Endothelial cell of umbilical vein (primary cell): ENCODE data around the gene PLA2G6. TPM values are rescaled to one million over a fixed set of nuclear protein-coding genes. Genes with fewer than 3 reads are reported as not detected.
A peak's percentile ranks its signal among the peaks of the same experiment; 100 is the strongest.

Source experiments
- BruUV-seq: library from RNA; stranded (reverse); fragments of 400-500 nt; replicated peaks from 2 replicates; lab custom pipeline; 2021; lab: Mats Ljungman, UMichigan
- CTCF ChIA-PET: fragments of 300-600, 350-600 bp; sonication (Branson Sonifier 250); formaldehyde crosslinking; loops from one replicate; lab custom pipeline; 2021; ENCODE audit warnings: antibody characterized with exemption, inconsistent platforms; lab: Charles Lee
- POLR2A ChIA-PET: fragments of 300-600, 350-600 bp; sonication (Branson Sonifier 250); formaldehyde crosslinking; loops from one replicate; lab custom pipeline; 2021; ENCODE audit warnings: antibody characterized with exemption, inconsistent platforms; lab: Charles Lee
- DNase-seq: peaks from one replicate; pipeline ENCODE4 v3.0.0-alpha.2; 2011; ENCODE audit warnings: low read depth, low spot score
- FAIRE-seq: peaks from 2 replicates; lab custom pipeline; 2011; peaks lifted over from hg19 to GRCh38; lab: Jason Lieb, UNC
- H2AFZ ChIP-seq: 2 replicates; pipeline ENCODE4 v1.6.0; 2012; ENCODE audit warnings: low read depth, low read length, control low read depth, inconsistent platforms
- H3K27ac ChIP-seq: 2 replicates; pipeline ENCODE4 v1.5.1; 2011; ENCODE audit warnings: low read depth, mild to moderate bottlenecking, control low read depth, low read length, moderate library complexity; ENCODE audit not compliant: insufficient read depth
- H3K27me3 ChIP-seq, 2 experiments: 2 replicates each; pipeline versions ENCODE4 v1.6.0 to v1.6.1; 2011; ENCODE audit warnings: low read length in 2 of 2, mixed read lengths in 1 of 2; ENCODE audit not compliant: control insufficient read depth in 2 of 2, insufficient read depth in 2 of 2
- H3K36me3 ChIP-seq, 2 experiments: 2 replicates in 1 of 2; 3 replicates in 1 of 2; pipeline ENCODE4 v1.5.1; 2011; ENCODE audit warnings: low read length in 2 of 2, mild to moderate bottlenecking in 1 of 2, moderate library complexity in 1 of 2; ENCODE audit not compliant: control insufficient read depth in 2 of 2, insufficient read depth in 2 of 2; ENCODE audit errors: extremely low read depth in 1 of 2
- H3K4me1 ChIP-seq: 3 replicates; pipeline ENCODE4 v1.5.1; 2011; ENCODE audit warnings: mild to moderate bottlenecking, low read length; ENCODE audit not compliant: control insufficient read depth, insufficient read depth; ENCODE audit errors: extremely low read depth
- H3K4me2 ChIP-seq: 2 replicates; pipeline ENCODE4 v1.6.1; 2011; ENCODE audit warnings: low read length, control low read depth, mixed read lengths; ENCODE audit not compliant: insufficient read depth
- H3K4me3 ChIP-seq, 3 experiments: fragments of 200-600 bp in 1 of 3; sonication (generic), shearing (Covaris generic) in 1 of 3; replicated peaks in 1 of 3; 2 replicates each; pipeline ENCODE4 v1.5.1; 2011 to 2016; ENCODE audit warnings: control low read depth in 3 of 3, low read length in 3 of 3, mild to moderate bottlenecking in 2 of 3, inconsistent platforms in 1 of 3, low read depth in 1 of 3, moderate library complexity in 1 of 3; ENCODE audit not compliant: insufficient read depth in 1 of 3
- H3K79me2 ChIP-seq: 2 replicates; pipeline ENCODE4 v1.6.0; 2012; ENCODE audit warnings: low read length, inconsistent platforms; ENCODE audit not compliant: control insufficient read depth, insufficient read depth
- H3K9ac ChIP-seq: replicated peaks from 2 replicates; pipeline ENCODE3; 2011; ENCODE audit warnings: low read length, control low read depth; ENCODE audit not compliant: insufficient read depth; ENCODE audit errors: extremely low read depth
- H3K9me1 ChIP-seq: replicated peaks from 3 replicates; pipeline ENCODE4 v1.6.0; 2011; ENCODE audit warnings: mild to moderate bottlenecking, low read length; ENCODE audit not compliant: control insufficient read depth, insufficient read depth; ENCODE audit errors: extremely low read depth
- H3K9me3 ChIP-seq: replicated peaks from 2 replicates; pipeline ENCODE4 v1.5.1; 2012; ENCODE audit warnings: low read length, inconsistent platforms; ENCODE audit not compliant: control insufficient read depth, insufficient read depth
- H4K20me1 ChIP-seq: replicated peaks from 2 replicates; pipeline ENCODE3; 2011; ENCODE audit warnings: mild to moderate bottlenecking, low read length; ENCODE audit not compliant: control insufficient read depth, insufficient read depth; ENCODE audit errors: extremely low read depth
- CTCF ChIP-seq, 2 donors: IDR thresholded peaks; 1 replicate in 1 of 2; 2 replicates in 1 of 2; pipeline ENCODE4 v1.5.1; 2011; ENCODE audit warnings: low read length in 2 of 2, mild to moderate bottlenecking in 2 of 2, moderate library complexity in 2 of 2, control low read depth in 1 of 2, inconsistent platforms in 1 of 2, low read depth in 1 of 2; ENCODE audit not compliant: insufficient read depth in 1 of 2; ENCODE audit errors: extremely low read depth in 1 of 2
- EZH2 ChIP-seq: IDR thresholded peaks from 2 replicates; pipeline ENCODE4 v1.6.1; 2012; ENCODE audit warnings: borderline replicate concordance, low read depth, mild to moderate bottlenecking, moderate library complexity, low read length, inconsistent platforms; ENCODE audit not compliant: severe bottlenecking
- FOS ChIP-seq: IDR thresholded peaks from 2 replicates; pipeline ENCODE4 v1.6.1; 2011; ENCODE audit warnings: mild to moderate bottlenecking, low read length, moderate library complexity, borderline replicate concordance; ENCODE audit not compliant: insufficient read depth
- GATA2 ChIP-seq: IDR thresholded peaks from 2 replicates; pipeline ENCODE4 v1.7.0; 2011; ENCODE audit warnings: low read depth, mild to moderate bottlenecking, moderate library complexity, mixed read lengths, low read length; ENCODE audit not compliant: insufficient read length, insufficient read depth
- JUN ChIP-seq: IDR thresholded peaks from 2 replicates; pipeline ENCODE4 v1.6.1; 2011; ENCODE audit warnings: borderline replicate concordance, low read depth; ENCODE audit not compliant: insufficient read length, insufficient read depth
- MAX ChIP-seq: IDR thresholded peaks from 2 replicates; pipeline ENCODE4 v1.6.1; 2011; ENCODE audit not compliant: insufficient read depth, insufficient read length
- MYC ChIP-seq: IDR thresholded peaks from one replicate; pipeline ENCODE4 v1.6.1; 2011; ENCODE audit warnings: mild to moderate bottlenecking, low read depth, low read length
- POLR2A ChIP-seq: IDR thresholded peaks from 2 replicates; pipeline ENCODE4 v1.6.1; 2012; ENCODE audit warnings: low read depth, mild to moderate bottlenecking, control low read depth, low read length
- POLR2AphosphoS5 ChIP-seq: IDR thresholded peaks from 2 replicates; pipeline ENCODE4 v1.6.1; 2012; ENCODE audit warnings: low read depth, mild to moderate bottlenecking, control low read depth, low read length, moderate library complexity; ENCODE audit not compliant: insufficient read depth
- dilution Hi-C: fragments of 300-500 bp; cut with MboI; formaldehyde crosslinking; loops from one replicate; pipeline ENCODE4 v1.15.0; 2019; ENCODE audit warnings: low sequenced_read_pairs; ENCODE audit not compliant: extremely low pct_ligation_motif_present
- intact Hi-C: fragments of 100-400 bp; cut with micrococcal nuclease; formaldehyde crosslinking; loops from one replicate; pipeline ENCODE4 v1.10.0; 2022
- polyA plus RNA-seq, 4 experiments: library from polyadenylated mRNA; depleted of rRNA in 3 of 4; stranded (reverse) in 3 of 4; unstranded in 1 of 4; fragments of >200 nt; gene quantifications; 2 replicates each; pipeline versions ENCODE4 v1.2.1 to v1.2.3, GENCODE V29; 2011 to 2012; ENCODE audit warnings: missing spikeins in 1 of 4
- total RNA-seq: library from RNA; stranded (reverse); gene quantifications from 2 replicates; pipeline ENCODE4 v1.2.3, GENCODE V29; 2021

Gene PLA2G6
- total and polyA plus RNA-seq, 2 donors (not counting 3 experiments of a cell fraction or from before 2014, with no cell fraction given) = 6.6 to 10.3 TPM

- Histone ChIP-seq H3K9me1 (no peaks in the 10 kb centered on the region), H2AFZ (peak overlapping the region; percentile 15), H3K9ac (peak overlapping the region; percentile 91), H4K20me1 (no peaks in the 10 kb centered on the region), H3K79me2 (no peaks in the 10 kb centered on the region), H3K27ac (peak overlapping the region; percentile 99), H3K4me2 (no peak overlapping the region), H3K4me1 (peaks cover 42% of the 10 kb centered on the region), H3K4me3 (no peak overlapping the region), H3K9me3 (no peaks in the 10 kb centered on the region), H3K36me3 (no peaks in the 10 kb centered on the region), H3K27me3 (no peaks in the 10 kb centered on the region)
- FAIRE-seq = peak; percentile 80
- CTCF ChIA-PET = interaction anchor here (0.9 to 2.3 kb wide), 4 partner anchors 29 to 74 kb away, joined by 3 to 14 read pairs (median 4); no protein-coding TSS in a partner anchor
- BruUV-seq = TSS peak; percentile 51
- dilution Hi-C loops (no loop called here), intact Hi-C loops (loop anchor here (1.0 to 2.0 kb wide), 2 partner anchors 9 to 57 kb away; partner anchors contain the start of gene PLA2G6)
- TF ChIP-seq EZH2 (no peak), MYC (no peak), JUN (no peak), POLR2A (no peak), CTCF (IDR thresholded peaks at IDR 0.05; ENCODE audit: extremely low read depth in 1 of 2, insufficient read depth in 1 of 2, low read depth in 1 of 2, low read length in 2 of 2) (no peak), POLR2AphosphoS5 (no peak), MAX (no peak), GATA2 (no peak), FOS (no peak)
- peak; percentile 78 for DNase-seq
- POLR2A ChIA-PET = no interaction called here
These were observed 9.5 kb downstream of the PLA2G6 start for GRCh38 chr22:38171927-38172831.
